Tibial artery (tissue), 4 donors: ENCODE data around the gene BICRAL.
A peak's percentile ranks its signal among the peaks of the same experiment; 100 is the strongest.

Experiments used
- DNase-seq, 2 donors: peaks; one replicate each; pipeline ENCODE4 v3.0.0-alpha.2; 2019
- H3K27ac ChIP-seq, 2 donors: fragments of 200-600 bp; sonication (generic) in 1 of 2; 1 replicate in 1 of 2; 2 replicates in 1 of 2; pipeline ENCODE4 v1.5.1; 2018 to 2019; ENCODE audit warnings: mild to moderate bottlenecking in 1 of 2
- H3K27me3 ChIP-seq, 2 donors: fragments of 200-600 bp; sonication (generic) in 1 of 2; one replicate each; pipeline versions ENCODE4 v1.5.1 to v1.6.0; 2016 to 2019
- H3K36me3 ChIP-seq, 3 donors: fragments of 200-600 bp; sonication (generic) in 2 of 3; one replicate each; pipeline ENCODE4 v1.5.1; 2016 to 2019; ENCODE audit warnings: mild to moderate bottlenecking in 2 of 3
- H3K4me1 ChIP-seq, 4 donors: fragments of 200-600 bp; sonication (generic) in 2 of 4; 1 replicate in 3 of 4; 2 replicates in 1 of 4; pipeline ENCODE4 v1.5.1; 2016 to 2019
- H3K4me3 ChIP-seq, 2 donors: fragments of 200-600 bp; sonication (generic) in 1 of 2; 1 replicate in 1 of 2; 2 replicates in 1 of 2; pipeline ENCODE4 v1.5.1; 2018 to 2019; ENCODE audit warnings: mild to moderate bottlenecking in 2 of 2
- H3K9me3 ChIP-seq, 3 donors: fragments of 200-600 bp; sonication (generic) in 1 of 3; one replicate each; pipeline ENCODE4 v1.5.1; 2016 to 2019
- intact Hi-C: fragments of 100-400 bp; cut with DNase I; formaldehyde crosslinking; loops from one replicate; pipeline ENCODE4 v1.15.0; 2023; ENCODE audit warnings: low total_unique reads
- TF ChIP-seq, protein P1 (sequence below), 2 experiments: fragments of 200-600 bp in 1 of 2; fragments of 450-650 bp in 1 of 2; IDR thresholded peaks; one replicate each; pipeline ENCODE4 v1.5.1; 2017 to 2019; ENCODE audit warnings: antibody characterized with exemption in 2 of 2, mild to moderate bottlenecking in 1 of 2, moderate library complexity in 1 of 2

Gene BICRAL

DNA sequence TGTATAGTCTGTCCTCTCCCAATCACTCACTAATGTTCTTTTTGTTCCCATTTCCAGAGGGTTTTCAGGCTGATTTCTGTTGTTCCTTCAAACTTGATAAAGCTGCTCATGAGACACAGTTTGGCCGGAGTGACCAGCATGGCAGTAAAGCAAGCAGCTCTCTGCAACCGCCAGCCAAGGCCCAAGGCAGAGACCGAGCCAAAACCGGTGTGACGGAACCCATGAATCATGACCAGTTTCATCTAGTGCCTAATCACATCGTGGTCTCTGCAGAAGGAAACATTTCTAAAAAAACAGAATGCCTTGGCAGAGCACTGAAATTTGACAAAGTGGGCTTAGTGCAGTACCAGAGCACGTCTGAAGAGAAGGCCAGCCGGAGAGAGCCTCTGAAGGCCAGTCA, 82.8 kb downstream of the BICRAL start:
- Histone ChIP-seq H3K36me3 (peaks cover 82 to 95% (median 85%) of the 10 kb centered on the region in 3 donors), H3K27me3 (no peaks in the 10 kb centered on the region), H3K27ac (peak overlapping the region; percentile 61 to 64), H3K9me3 (no peaks in the 10 kb centered on the region), H3K4me1 (peaks cover 0 to 3% (median 0%) of the 10 kb centered on the region in 4 donors), H3K4me3 (no peak overlapping the region)
- intact Hi-C loops = no loop called here
- TF ChIP-seq, protein P1, sequence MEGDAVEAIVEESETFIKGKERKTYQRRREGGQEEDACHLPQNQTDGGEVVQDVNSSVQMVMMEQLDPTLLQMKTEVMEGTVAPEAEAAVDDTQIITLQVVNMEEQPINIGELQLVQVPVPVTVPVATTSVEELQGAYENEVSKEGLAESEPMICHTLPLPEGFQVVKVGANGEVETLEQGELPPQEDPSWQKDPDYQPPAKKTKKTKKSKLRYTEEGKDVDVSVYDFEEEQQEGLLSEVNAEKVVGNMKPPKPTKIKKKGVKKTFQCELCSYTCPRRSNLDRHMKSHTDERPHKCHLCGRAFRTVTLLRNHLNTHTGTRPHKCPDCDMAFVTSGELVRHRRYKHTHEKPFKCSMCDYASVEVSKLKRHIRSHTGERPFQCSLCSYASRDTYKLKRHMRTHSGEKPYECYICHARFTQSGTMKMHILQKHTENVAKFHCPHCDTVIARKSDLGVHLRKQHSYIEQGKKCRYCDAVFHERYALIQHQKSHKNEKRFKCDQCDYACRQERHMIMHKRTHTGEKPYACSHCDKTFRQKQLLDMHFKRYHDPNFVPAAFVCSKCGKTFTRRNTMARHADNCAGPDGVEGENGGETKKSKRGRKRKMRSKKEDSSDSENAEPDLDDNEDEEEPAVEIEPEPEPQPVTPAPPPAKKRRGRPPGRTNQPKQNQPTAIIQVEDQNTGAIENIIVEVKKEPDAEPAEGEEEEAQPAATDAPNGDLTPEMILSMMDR (IDR thresholded peaks at IDR 0.05) = no peak
- peak; percentile 67 to 88 for DNase-seq

DNA sequence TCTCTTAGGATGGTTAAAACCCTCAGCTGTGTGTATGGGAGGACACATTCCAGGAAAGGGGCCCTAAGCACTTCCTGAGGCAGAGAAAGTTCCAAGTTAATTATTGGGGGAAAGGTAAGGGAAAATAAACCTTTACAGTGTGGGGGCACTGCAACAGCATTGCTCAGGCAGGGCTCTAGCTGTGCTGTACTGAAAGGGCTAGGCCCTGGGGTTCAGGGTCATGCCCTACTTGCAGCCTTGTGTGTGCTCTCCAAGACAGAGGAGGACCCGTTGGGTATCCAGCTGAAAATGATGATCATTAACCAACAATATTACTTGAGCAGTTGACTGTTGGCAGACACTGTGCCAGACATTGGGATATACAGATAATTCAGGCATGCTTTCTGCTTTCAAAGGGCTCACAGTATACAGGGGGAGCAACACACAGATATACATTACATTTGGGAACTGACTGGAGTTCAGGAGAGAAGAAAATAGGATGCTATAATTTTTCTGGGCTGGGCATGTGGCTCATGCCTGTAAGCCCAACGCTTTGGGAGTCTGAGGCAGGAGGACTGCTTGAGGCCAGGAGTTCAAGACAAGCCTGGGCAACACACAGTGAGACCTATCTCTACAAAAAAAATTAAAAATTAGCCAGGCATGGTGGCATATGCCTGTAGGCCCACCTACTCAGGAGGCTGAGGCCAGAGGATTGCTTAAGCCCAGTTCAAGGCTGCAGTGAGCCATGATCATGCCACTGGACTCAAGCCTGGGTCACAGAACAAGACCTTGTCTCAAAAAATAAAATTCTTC, 88.5 kb downstream of the BICRAL start:
- no peak overlapping the region for H3K4me3 ChIP-seq
- TF ChIP-seq, protein P1 (IDR thresholded peaks at IDR 0.05) = no peak
- peaks cover 26 to 48% (median 30%) of the 10 kb centered on the region in 3 donors for H3K36me3 ChIP-seq
- H3K27ac ChIP-seq = no peak overlapping the region
- intact Hi-C loops = no loop called here
- H3K4me1 ChIP-seq = no peaks in the 10 kb centered on the region
- no peaks in the 10 kb centered on the region for H3K9me3 ChIP-seq
- no peak for DNase-seq
- no peaks in the 10 kb centered on the region for H3K27me3 ChIP-seq

DNA sequence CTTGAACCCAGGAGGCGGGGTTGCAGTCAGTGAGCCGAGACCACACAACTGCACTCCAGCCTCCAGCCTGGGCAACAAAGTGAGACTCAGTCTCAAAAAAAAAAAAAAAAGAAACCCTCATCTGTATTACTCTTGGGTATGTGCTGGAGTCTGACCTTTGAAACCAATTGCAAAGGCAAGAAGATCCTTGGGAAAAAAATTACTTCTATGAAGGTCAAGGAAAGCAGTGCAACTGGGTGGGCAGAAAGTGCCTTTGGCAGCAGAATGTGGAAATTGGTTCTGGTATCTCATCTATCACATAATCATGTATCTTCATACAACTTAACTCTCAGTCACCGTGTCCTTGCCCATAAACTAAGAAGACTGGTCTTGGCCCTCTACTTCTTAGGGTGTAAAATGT, 89.9 kb downstream of the BICRAL start:
- intact Hi-C loops = no loop called here
- no peak overlapping the region for H3K27ac ChIP-seq
- peaks cover 14 to 34% (median 18%) of the 10 kb centered on the region in 3 donors for H3K36me3 ChIP-seq
- no peaks in the 10 kb centered on the region for H3K27me3 ChIP-seq
- no peaks in the 10 kb centered on the region for H3K9me3 ChIP-seq
- DNase-seq = no peak
- no peaks in the 10 kb centered on the region for H3K4me1 ChIP-seq
- TF ChIP-seq, protein P1 (IDR thresholded peaks at IDR 0.05) = no peak
- no peak overlapping the region for H3K4me3 ChIP-seq

DNA sequence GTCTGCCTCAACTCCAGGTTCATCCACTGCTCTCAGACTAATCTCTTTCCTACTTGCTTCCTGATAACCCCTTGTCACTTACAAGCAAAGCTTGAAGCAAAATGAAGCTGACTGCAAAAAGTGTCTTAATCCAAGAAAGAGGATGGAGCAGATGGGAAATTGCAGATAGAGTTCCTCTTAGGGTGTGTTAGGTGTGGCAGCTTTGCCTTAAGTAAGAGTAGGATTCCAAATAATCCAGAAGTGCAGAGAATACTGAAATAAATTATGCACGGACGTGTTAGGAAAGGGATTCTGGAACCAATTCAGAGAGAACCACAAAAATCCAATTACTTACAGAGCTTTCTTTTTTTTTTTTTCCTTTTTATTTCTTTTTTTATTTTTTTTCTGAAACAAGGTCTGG, 91.5 kb downstream of the BICRAL start:
- H3K4me1 ChIP-seq = peaks cover 0 to 7% (median 2%) of the 10 kb centered on the region in 4 donors
- no peak for DNase-seq
- H3K4me3 ChIP-seq = no peak overlapping the region
- intact Hi-C loops = no loop called here
- no peak overlapping the region for H3K27ac ChIP-seq
- no peaks in the 10 kb centered on the region for H3K27me3 ChIP-seq
- TF ChIP-seq, protein P1 (IDR thresholded peaks at IDR 0.05) = no peak
- no peaks in the 10 kb centered on the region for H3K9me3 ChIP-seq
- peaks cover 4 to 22% (median 5%) of the 10 kb centered on the region in 3 donors for H3K36me3 ChIP-seq

DNA sequence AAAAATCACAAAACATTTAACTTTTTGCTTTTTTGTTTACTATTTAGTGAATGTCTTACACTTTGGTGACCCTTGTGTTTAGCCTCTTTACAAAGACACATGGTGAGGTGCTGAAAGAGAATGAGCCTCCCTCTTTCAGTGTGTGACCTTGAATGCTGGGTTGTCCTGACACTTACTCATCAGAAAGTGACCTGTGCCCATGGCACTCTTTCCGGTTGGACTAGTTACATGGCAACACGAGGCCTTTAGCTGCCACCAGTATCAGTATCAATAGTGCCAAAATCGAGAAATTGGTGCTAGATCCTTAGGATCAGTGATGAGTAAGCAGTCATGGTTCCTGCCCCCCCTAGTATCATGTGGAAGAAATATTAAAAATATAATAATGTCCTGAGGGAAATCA, 95.8 kb downstream of the BICRAL start:
- Histone ChIP-seq H3K4me1 (peaks cover 0 to 28% (median 13%) of the 10 kb centered on the region in 4 donors), H3K27me3 (no peaks in the 10 kb centered on the region), H3K4me3 (no peak overlapping the region), H3K36me3 (peaks cover 0 to 13% (median 10%) of the 10 kb centered on the region in 3 donors), H3K9me3 (no peaks in the 10 kb centered on the region), H3K27ac (peak overlapping the region; percentile 33 to 46)
- no peak for DNase-seq
- TF ChIP-seq, protein P1 (IDR thresholded peaks at IDR 0.05) = no peak
- intact Hi-C loops = loop anchor here (2.0 to 5.0 kb wide), 3 partner anchors 129 to 215 kb away; no protein-coding TSS in a partner anchor
